Peyer's patch (tissue), 4 donors: Measurements from ENCODE around the gene BGN.

Experiments used
- POLR2A ChIP-seq, 2 donors: fragments of 450-650 bp; IDR thresholded peaks; one replicate each; pipeline ENCODE4 v1.5.1; 2017; ENCODE audit warnings: antibody characterized with exemption in 2 of 2, mild to moderate bottlenecking in 2 of 2, moderate library complexity in 2 of 2
- TF ChIP-seq, protein P1 (sequence below), 6 experiments: fragments of 450-650 bp in 4 of 6; fragments of 200-600 bp in 2 of 6; sonication (generic) in 1 of 6; IDR thresholded peaks; one replicate each; pipeline ENCODE4 v1.5.1; 2017 to 2019; ENCODE audit warnings: antibody characterized with exemption in 6 of 6, mild to moderate bottlenecking in 3 of 6, moderate library complexity in 1 of 6

GRCh38 chrX:153446636-153446936 lies 48.2 kb upstream of the BGN start:
- no peak for TF ChIP-seq POLR2A (IDR thresholded peaks at IDR 0.05)
- TF ChIP-seq, protein P1, sequence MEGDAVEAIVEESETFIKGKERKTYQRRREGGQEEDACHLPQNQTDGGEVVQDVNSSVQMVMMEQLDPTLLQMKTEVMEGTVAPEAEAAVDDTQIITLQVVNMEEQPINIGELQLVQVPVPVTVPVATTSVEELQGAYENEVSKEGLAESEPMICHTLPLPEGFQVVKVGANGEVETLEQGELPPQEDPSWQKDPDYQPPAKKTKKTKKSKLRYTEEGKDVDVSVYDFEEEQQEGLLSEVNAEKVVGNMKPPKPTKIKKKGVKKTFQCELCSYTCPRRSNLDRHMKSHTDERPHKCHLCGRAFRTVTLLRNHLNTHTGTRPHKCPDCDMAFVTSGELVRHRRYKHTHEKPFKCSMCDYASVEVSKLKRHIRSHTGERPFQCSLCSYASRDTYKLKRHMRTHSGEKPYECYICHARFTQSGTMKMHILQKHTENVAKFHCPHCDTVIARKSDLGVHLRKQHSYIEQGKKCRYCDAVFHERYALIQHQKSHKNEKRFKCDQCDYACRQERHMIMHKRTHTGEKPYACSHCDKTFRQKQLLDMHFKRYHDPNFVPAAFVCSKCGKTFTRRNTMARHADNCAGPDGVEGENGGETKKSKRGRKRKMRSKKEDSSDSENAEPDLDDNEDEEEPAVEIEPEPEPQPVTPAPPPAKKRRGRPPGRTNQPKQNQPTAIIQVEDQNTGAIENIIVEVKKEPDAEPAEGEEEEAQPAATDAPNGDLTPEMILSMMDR (IDR thresholded peaks at IDR 0.05), result no peak
